HL-60 (cell line): Measurements from ENCODE around the gene MAK.

Experiments
- POLR2AphosphoS5 ChIP-seq: IDR thresholded peaks from 2 replicates; pipeline ENCODE4 v1.6.1; 2012; ENCODE audit warnings: low read depth
- TF ChIP-seq, protein P1 (sequence below): IDR thresholded peaks from one replicate; pipeline ENCODE4 v1.5.1; 2011; ENCODE audit warnings: low read length, control low read depth, inconsistent platforms; ENCODE audit not compliant: insufficient read depth

- TF ChIP-seq, protein P1, sequence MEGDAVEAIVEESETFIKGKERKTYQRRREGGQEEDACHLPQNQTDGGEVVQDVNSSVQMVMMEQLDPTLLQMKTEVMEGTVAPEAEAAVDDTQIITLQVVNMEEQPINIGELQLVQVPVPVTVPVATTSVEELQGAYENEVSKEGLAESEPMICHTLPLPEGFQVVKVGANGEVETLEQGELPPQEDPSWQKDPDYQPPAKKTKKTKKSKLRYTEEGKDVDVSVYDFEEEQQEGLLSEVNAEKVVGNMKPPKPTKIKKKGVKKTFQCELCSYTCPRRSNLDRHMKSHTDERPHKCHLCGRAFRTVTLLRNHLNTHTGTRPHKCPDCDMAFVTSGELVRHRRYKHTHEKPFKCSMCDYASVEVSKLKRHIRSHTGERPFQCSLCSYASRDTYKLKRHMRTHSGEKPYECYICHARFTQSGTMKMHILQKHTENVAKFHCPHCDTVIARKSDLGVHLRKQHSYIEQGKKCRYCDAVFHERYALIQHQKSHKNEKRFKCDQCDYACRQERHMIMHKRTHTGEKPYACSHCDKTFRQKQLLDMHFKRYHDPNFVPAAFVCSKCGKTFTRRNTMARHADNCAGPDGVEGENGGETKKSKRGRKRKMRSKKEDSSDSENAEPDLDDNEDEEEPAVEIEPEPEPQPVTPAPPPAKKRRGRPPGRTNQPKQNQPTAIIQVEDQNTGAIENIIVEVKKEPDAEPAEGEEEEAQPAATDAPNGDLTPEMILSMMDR = no peak
- TF ChIP-seq POLR2AphosphoS5 = no peak
These were observed 42.0 kb upstream of the MAK start for GRCh38 chr6:10880366-10880765.
